Endodermal cell (in vitro differentiated cells): Measurements from ENCODE around the gene RAC3. TPM values are rescaled to one million over a fixed set of nuclear protein-coding genes. Genes with fewer than 3 reads are reported as not detected.

Source experiments
- DNase-seq: peaks from one replicate; pipeline ENCODE4 v3.0.0-alpha.2; 2017
- H3K27ac ChIP-seq: 2 replicates; pipeline ENCODE4 v1.5.1; 2013; ENCODE audit warnings: mild to moderate bottlenecking, low read depth, low read length, moderate library complexity
- H3K27me3 ChIP-seq: 2 replicates; pipeline ENCODE4 v1.6.1; 2013; ENCODE audit warnings: mild to moderate bottlenecking, low read length, moderate library complexity; ENCODE audit not compliant: insufficient read depth, control insufficient read depth, poor library complexity, severe bottlenecking
- H3K36me3 ChIP-seq: 2 replicates; pipeline ENCODE4 v1.7.0; 2013; ENCODE audit warnings: mild to moderate bottlenecking, low read length, moderate library complexity; ENCODE audit not compliant: control insufficient read depth, insufficient read depth
- H3K4me1 ChIP-seq: one replicate; pipeline ENCODE4 v1.7.0; 2013; ENCODE audit warnings: low read length; ENCODE audit not compliant: control insufficient read depth, insufficient read depth
- H3K4me3 ChIP-seq: 2 replicates; pipeline ENCODE4 v1.5.1; 2013; ENCODE audit warnings: mild to moderate bottlenecking, low read length, moderate library complexity
- H3K9ac ChIP-seq: 2 replicates; pipeline ENCODE4 v1.6.1; 2013; ENCODE audit warnings: mild to moderate bottlenecking, low read length, moderate library complexity; ENCODE audit not compliant: poor library complexity, severe bottlenecking; ENCODE audit errors: extremely low read depth
- H3K9me3 ChIP-seq: 2 replicates; pipeline ENCODE4 v1.6.1; 2013; ENCODE audit warnings: mild to moderate bottlenecking, low read length, moderate library complexity; ENCODE audit not compliant: control insufficient read depth
- H3K27ac Mint-ChIP-seq: 2 replicates; pipeline ENCODE4 v1.8.0; 2020; ENCODE audit warnings: mixed read lengths
- H3K27me3 Mint-ChIP-seq: 2 replicates; pipeline ENCODE4 v1.8.0; 2021; ENCODE audit warnings: mild to moderate bottlenecking, mixed read lengths; ENCODE audit not compliant: insufficient read depth
- H3K36me3 Mint-ChIP-seq: 2 replicates; pipeline ENCODE4 v1.8.0; 2020; ENCODE audit warnings: low read depth, mixed read lengths
- H3K4me1 Mint-ChIP-seq: 2 replicates; pipeline ENCODE4 v1.8.0; 2020; ENCODE audit warnings: mixed read lengths
- H3K4me3 Mint-ChIP-seq: 2 replicates; pipeline ENCODE4 v1.8.0; 2020; ENCODE audit warnings: mild to moderate bottlenecking, moderate library complexity, mixed read lengths
- H3K9me3 Mint-ChIP-seq: 2 replicates; pipeline ENCODE4 v1.8.0; 2020; ENCODE audit warnings: mild to moderate bottlenecking, mixed read lengths
- CTCF ChIP-seq: fragments of 200-600 bp; sonication (generic); conservative IDR thresholded peaks from 2 replicates; pipeline ENCODE4 v1.5.0; 2021; ENCODE audit warnings: antibody characterized with exemption, mild to moderate bottlenecking
- WGBS, 2 experiments: methylation state at CpG; one replicate each; pipeline versions ENCODE4 v1.1.5 to v1.1.7; 2013; ENCODE audit warnings: missing lambda C conversion rate in 2 of 2, mixed read lengths in 1 of 2; ENCODE audit not compliant: insufficient coverage in 1 of 2, insufficient read length in 1 of 2; 5-methylcytosine and 5-hydroxymethylcytosine counted together
- total RNA-seq, 2 donors: library from RNA; stranded (reverse); fragmentation: NEBNext Ultra II Directional in 1 of 2; extraction: Animal tissue kit (Norgen Biotek cat#: 25700) in 1 of 2; gene quantifications; 2 replicates in 1 of 2; 3 replicates in 1 of 2; pipeline ENCODE4 v1.2.1, GENCODE V29; 2021

The RAC3 gene
- total RNA-seq, 2 donors from 2014 or later = 45.7 to 53.9 TPM

DNA sequence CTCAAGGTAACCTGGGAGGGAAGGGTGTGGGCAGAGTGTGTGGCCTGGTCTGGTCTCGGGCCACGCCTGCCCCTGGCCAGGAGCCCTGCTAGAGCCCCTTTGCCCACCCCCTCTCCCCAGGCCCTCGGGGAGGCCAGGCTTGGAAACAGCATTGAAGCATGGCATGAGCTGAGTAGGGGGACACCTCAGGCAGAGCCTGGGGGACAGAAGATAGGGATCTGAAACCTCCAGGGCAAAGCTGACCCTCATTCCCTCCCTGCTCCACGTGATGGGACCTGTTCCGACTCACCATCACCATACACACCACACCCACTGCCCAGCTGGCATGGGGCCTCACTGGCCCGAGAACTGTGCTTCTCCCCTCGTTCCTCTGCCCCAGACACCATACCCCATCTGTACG lies 17.6 kb downstream of the RAC3 start:
- H3K27me3 ChIP-seq = no peaks in the 10 kb centered on the region
- H3K4me1 ChIP-seq = no peaks in the 10 kb centered on the region
- Mint-ChIP-seq H3K9me3 (no peaks in the 10 kb centered on the region), H3K27ac (no peak overlapping the region), H3K27me3 (no peaks in the 10 kb centered on the region), H3K4me1 (peaks cover 4% of the 10 kb centered on the region), H3K36me3 (peaks cover 11% of the 10 kb centered on the region), H3K4me3 (no peak overlapping the region)
- 94% methylated on average over 3 to 6 of the region's 8 CpGs for WGBS, 2 experiments
- no peaks in the 10 kb centered on the region for H3K9me3 ChIP-seq
- H3K4me3 ChIP-seq = no peak overlapping the region
- no peak for DNase-seq
- no peak overlapping the region for H3K9ac ChIP-seq
- TF ChIP-seq CTCF = no peak
- H3K36me3 ChIP-seq = peaks cover 34% of the 10 kb centered on the region
- no peak overlapping the region for H3K27ac ChIP-seq

DNA sequence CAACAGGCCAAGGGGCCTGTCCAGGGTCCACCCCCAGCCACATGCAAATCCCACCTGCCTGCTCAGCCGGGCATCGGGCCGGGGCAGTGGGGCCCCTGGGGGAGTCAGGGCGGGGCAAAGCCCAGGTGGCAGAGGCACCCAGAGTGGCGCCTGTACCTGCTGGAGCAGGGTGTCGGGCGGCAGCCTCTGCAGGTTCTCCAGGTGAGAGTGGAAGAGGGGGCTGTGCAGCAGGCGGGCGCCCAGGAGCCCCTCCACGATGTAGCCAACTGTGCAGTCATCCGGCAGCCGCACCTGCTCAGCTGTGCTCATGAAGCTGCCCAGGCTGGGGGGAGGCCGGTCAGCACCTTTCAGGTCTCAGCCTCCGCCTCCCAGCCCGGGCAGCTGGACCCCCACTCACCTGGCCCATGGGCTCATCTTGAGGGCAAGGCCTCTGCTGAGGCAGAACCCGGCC lies 18.1 kb downstream of the RAC3 start:
- WGBS, 2 experiments = 94 to 95% methylated on average over 9 to 16 of the region's 16 CpGs
- Mint-ChIP-seq H3K27me3 (no peaks in the 10 kb centered on the region), H3K27ac (no peak overlapping the region), H3K4me1 (peaks cover 4% of the 10 kb centered on the region), H3K9me3 (no peaks in the 10 kb centered on the region), H3K36me3 (peaks cover 11% of the 10 kb centered on the region), H3K4me3 (no peak overlapping the region)
- no peak for TF ChIP-seq CTCF
- DNase-seq = no peak
- Histone ChIP-seq H3K4me1 (no peaks in the 10 kb centered on the region), H3K9ac (no peak overlapping the region), H3K4me3 (no peak overlapping the region), H3K27ac (no peak overlapping the region), H3K9me3 (no peaks in the 10 kb centered on the region), H3K27me3 (no peaks in the 10 kb centered on the region), H3K36me3 (peaks cover 37% of the 10 kb centered on the region)

DNA sequence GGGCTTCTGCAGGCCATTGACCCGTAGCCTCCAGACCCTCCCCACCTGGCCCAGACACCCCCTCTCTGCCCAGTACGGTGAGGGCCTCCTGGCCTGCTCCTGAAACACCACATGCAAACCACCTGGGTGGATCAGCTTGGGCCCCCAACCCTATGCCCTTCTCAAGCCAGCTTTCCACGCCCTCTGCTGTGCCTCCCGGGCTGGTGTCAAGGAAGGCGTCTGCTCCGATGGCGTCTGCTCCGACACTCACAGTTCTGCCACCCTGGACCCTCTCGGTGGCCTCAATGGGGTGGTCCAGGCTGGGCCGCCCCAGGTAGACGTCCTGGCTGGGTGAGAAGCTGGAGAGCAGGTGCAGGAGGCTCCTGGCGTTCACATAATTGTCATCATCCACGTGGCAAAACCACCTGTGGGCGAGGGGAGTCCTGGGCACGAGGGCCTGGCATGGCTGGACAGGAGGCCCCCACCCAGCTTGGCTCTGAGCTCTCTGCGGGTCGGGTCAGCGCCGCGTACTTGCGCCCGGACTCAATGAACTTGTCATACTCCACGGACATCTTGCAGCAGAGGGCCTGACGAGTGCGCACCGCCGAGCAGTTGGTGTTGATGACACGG lies 18.8 kb downstream of the RAC3 start:
- Histone ChIP-seq H3K9me3 (no peaks in the 10 kb centered on the region), H3K27me3 (no peaks in the 10 kb centered on the region), H3K4me1 (no peaks in the 10 kb centered on the region), H3K9ac (peak overlapping the region; percentile 44), H3K27ac (no peak overlapping the region), H3K4me3 (peak overlapping the region; percentile 82), H3K36me3 (peaks cover 44% of the 10 kb centered on the region)
- WGBS, 2 experiments = 93 to 97% methylated on average over 21 to 28 of the region's 28 CpGs
- Mint-ChIP-seq H3K4me1 (peaks cover 4% of the 10 kb centered on the region), H3K4me3 (peak overlapping the region; percentile 78), H3K36me3 (peaks cover 15% of the 10 kb centered on the region), H3K9me3 (no peaks in the 10 kb centered on the region), H3K27ac (no peak overlapping the region), H3K27me3 (no peaks in the 10 kb centered on the region)
- DNase-seq = no peak
- TF ChIP-seq CTCF = no peak
